Hematopoietic multipotent progenitor cell treated with erythropoietin and hydrocortisone succinate and interleukin-3 and kit ligand, for 8 days (in vitro differentiated cells): ENCODE results near the gene ZNF33B.
A peak's percentile ranks its signal among the peaks of the same experiment; 100 is the strongest.
"Not testable (repeated sequence)": the region's sequence is repeated elsewhere in the genome, so short reads cannot be mapped to it uniquely, and the experiment has no call there.

Experiments
- DNase-seq: peaks from one replicate; pipeline ENCODE4 v3.0.0-alpha.2; 2015

The ZNF33B gene

GRCh38 chr10:42609872-42610271 is 28.5 kb downstream of the ZNF33B start:
- no peak for DNase-seq

- no peak for DNase-seq
Measured at GRCh38 chr10:42598249-42598873, 40.0 kb downstream of the ZNF33B start.

GRCh38 chr10:42596196-42596595 is 42.2 kb downstream of the ZNF33B start:
- no peak for DNase-seq

GRCh38 chr10:42594246-42594650 is 44.1 kb downstream of the ZNF33B start:
- no peak for DNase-seq

GRCh38 chr10:42593284-42593683 is 45.1 kb downstream of the ZNF33B start:
- no peak for DNase-seq

GRCh38 chr10:42583828-42584227 is 54.5 kb downstream of the ZNF33B start:
- no peak for DNase-seq

- no peak for DNase-seq
Measured at GRCh38 chr10:42578019-42578418, 60.4 kb downstream of the ZNF33B start.

GRCh38 chr10:42576338-42576737 is 62.0 kb downstream of the ZNF33B start:
- no peak for DNase-seq

- no peak for DNase-seq
Measured at GRCh38 chr10:42574336-42574735, 64.0 kb downstream of the ZNF33B start.

GRCh38 chr10:42556931-42557330 is 81.4 kb downstream of the ZNF33B start:
- no peak for DNase-seq

GRCh38 chr10:42553576-42553975 is 84.8 kb downstream of the ZNF33B start:
- not testable (repeated sequence) for DNase-seq

- no peak for DNase-seq
Measured at GRCh38 chr10:42553064-42553407, 85.3 kb downstream of the ZNF33B start.

- DNase-seq: peak; percentile 99
Measured at GRCh38 chr10:42552188-42553063, 85.9 kb downstream of the ZNF33B start.

- DNase-seq: peak; percentile 13
Measured at GRCh38 chr10:42551582-42552187, 86.7 kb downstream of the ZNF33B start.

GRCh38 chr10:42549851-42550250 is 88.5 kb downstream of the ZNF33B start:
- DNase-seq: no peak

GRCh38 chr10:42548254-42548653 is 90.1 kb downstream of the ZNF33B start:
- DNase-seq: no peak

- no peak for DNase-seq
Measured at GRCh38 chr10:42544945-42545344, 93.4 kb downstream of the ZNF33B start.

GRCh38 chr10:42543840-42544372 is 94.5 kb downstream of the ZNF33B start:
- DNase-seq: peak; percentile 42
